Ovary (tissue), 9 donors: Measurements from ENCODE around the gene JARID2. TPM values are rescaled to one million over a fixed set of nuclear protein-coding genes. Genes with fewer than 3 reads are reported as not detected.

Source experiments
- DNase-seq, 5 donors: peaks; one replicate each; pipeline ENCODE4 v3.0.0-alpha.2; 2019 to 2020
- H3K27ac ChIP-seq, 2 donors: fragments of 200-600 bp; one replicate each; pipeline versions ENCODE4 v1.5.1 to v1.8.0; 2019 to 2022
- H3K27me3 ChIP-seq: fragments of 200-600 bp; one replicate; pipeline ENCODE4 v1.8.0; 2022
- H3K36me3 ChIP-seq: fragments of 200-600 bp; sonication (generic); one replicate; pipeline ENCODE4 v1.5.1; 2019
- H3K4me1 ChIP-seq: one replicate; pipeline ENCODE4 v1.8.1; 2013; ENCODE audit warnings: mild to moderate bottlenecking, moderate library complexity; ENCODE audit not compliant: insufficient read depth
- H3K4me3 ChIP-seq: fragments of 200-600 bp; sonication (generic); one replicate; pipeline ENCODE4 v1.5.1; 2017
- H3K9me3 ChIP-seq, 2 donors: fragments of 200-600 bp in 1 of 2; sonication (generic) in 1 of 2; one replicate each; pipeline versions ENCODE4 v1.5.1 to v1.8.1; 2013 to 2019; ENCODE audit warnings: mild to moderate bottlenecking in 1 of 2, moderate library complexity in 1 of 2
- CTCF ChIP-seq, 3 donors: fragments of 450-650 bp in 2 of 3; fragments of 200-600 bp in 1 of 3; IDR thresholded peaks; one replicate each; pipeline versions ENCODE4 v1.5.1 to v1.8.0; 2016 to 2022; ENCODE audit warnings: antibody characterized with exemption in 3 of 3, mild to moderate bottlenecking in 1 of 3
- EP300 ChIP-seq: sonication (generic); formaldehyde crosslinking; IDR thresholded peaks from one replicate; pipeline ENCODE4 v1.6.1; 2017; ENCODE audit warnings: antibody characterized with exemption
- POLR2A ChIP-seq: fragments of 450-650 bp; IDR thresholded peaks from one replicate; pipeline ENCODE4 v1.6.1; 2017; ENCODE audit warnings: antibody characterized with exemption, mild to moderate bottlenecking, moderate library complexity
- WGBS, 3 donors: extraction: QIAGEN DNeasy Blood & Tissue Kit in 1 of 3; methylation state at CpG; one replicate each; pipeline versions ENCODE4 v1.1.5 to v1.1.7; 2013 to 2017; 5-methylcytosine and 5-hydroxymethylcytosine counted together
- intact Hi-C, 4 donors: fragments of 100-400 bp; cut with DNase I; formaldehyde crosslinking; loops; one replicate each; pipeline versions ENCODE4 v1.11.0 to v1.15.1; 2022 to 2023
- polyA plus RNA-seq, 2 donors: library from polyadenylated mRNA; stranded (reverse); fragments of 200-250 nt in 1 of 2; fragments of 350-450 nt in 1 of 2; fragmentation: Illumina TruSeq in 1 of 2; extraction: RNeasy Lipid Tissue Mini Kit (QIAGEN cat#74804) in 1 of 2; gene quantifications; one replicate each; pipeline ENCODE4 v1.2.3, GENCODE V29; 2013 to 2014
- total RNA-seq, 7 donors: library from RNA; depleted of rRNA in 2 of 7; stranded (reverse); fragments of >200 nt in 2 of 7; fragmentation: NEBNext Ultra II Directional in 3 of 7; extraction: Animal tissue kit (Norgen Biotek cat#: 25700) in 3 of 7; gene quantifications; one replicate each; pipeline versions ENCODE4 v1.1.0 to v1.2.4, GENCODE V29; 2016 to 2023
- donor health status: DM: no; HTN: no; CAD: no; lungs with moderate emphysema.
- donor health status: DM: no; HTN: no; CAD: no.
- donor health status: Bipolar disorder and iron deficiency.
- donor health status: DM: yes; HTN: yes; CAD: no.
- donor health status: DM: no; HTN: no; CAD: no.
- donor health status: DM: yes; HTN: yes; CAD: no.

Gene JARID2
- total and polyA plus RNA-seq, 9 donors: 4.5 to 17.4 (median 8.7) TPM

- H3K27ac ChIP-seq: peak overlapping the region in 1 of 2 donors; percentile 91
- H3K4me1 ChIP-seq: peaks cover 1% of the 10 kb centered on the region
- no peaks in the 10 kb centered on the region for H3K9me3 ChIP-seq
- no peak for TF ChIP-seq POLR2A
- no peak for TF ChIP-seq CTCF (IDR thresholded peaks at IDR 0.05)
- WGBS, 3 donors: 0 to 1% (median 1%) methylated on average over 10 of the region's 10 CpGs
- peak overlapping the region; percentile 91 for H3K4me3 ChIP-seq
- intact Hi-C loops: loop anchor here in 2 of 4 donors (5.0 to 10.0 kb wide), 3 partner anchors 249 to 1034 kb away; no protein-coding TSS in a partner anchor
- no peak for DNase-seq
- H3K27me3 ChIP-seq: no peaks in the 10 kb centered on the region
- no peaks in the 10 kb centered on the region for H3K36me3 ChIP-seq
Observed at GRCh38 chr6:15246217-15246665, 372 bp downstream of the JARID2 start.

GRCh38 chr6:15246666-15247499 is 1.0 kb downstream of the JARID2 start:
- Histone ChIP-seq H3K9me3 (no peaks in the 10 kb centered on the region), H3K27me3 (no peaks in the 10 kb centered on the region), H3K4me1 (peaks cover 1% of the 10 kb centered on the region), H3K4me3 (peak overlapping the region; percentile 91), H3K36me3 (no peaks in the 10 kb centered on the region), H3K27ac (no peak overlapping the region)
- TF ChIP-seq CTCF (IDR thresholded peaks at IDR 0.05): no peak
- no peak for TF ChIP-seq POLR2A
- TF ChIP-seq EP300: no peak
- no peak for DNase-seq
- intact Hi-C loops: loop anchor here in 2 of 4 donors (5.0 to 10.0 kb wide), 3 partner anchors 248 to 1035 kb away; no protein-coding TSS in a partner anchor
- WGBS, 3 donors: 0 to 1% (median 1%) methylated on average over 18 of the region's 18 CpGs

- no peaks in the 10 kb centered on the region for H3K9me3 ChIP-seq
- peaks cover 1% of the 10 kb centered on the region for H3K4me1 ChIP-seq
- peak overlapping the region; percentile 91 for H3K4me3 ChIP-seq
- H3K36me3 ChIP-seq: no peaks in the 10 kb centered on the region
- no peak for TF ChIP-seq EP300
- TF ChIP-seq POLR2A: peak; percentile 10
- peak in 1 of 3 donors; percentile 25 for TF ChIP-seq CTCF (IDR thresholded peaks at IDR 0.05)
- DNase-seq: peak; percentile 44 to 73 (median 71)
- intact Hi-C loops: loop anchor here in 2 of 4 donors (5.0 to 10.0 kb wide), 3 partner anchors 247 to 1035 kb away; no protein-coding TSS in a partner anchor
- H3K27ac ChIP-seq: peak overlapping the region; percentile 88 to 93
- 0 to 1% (median 1%) methylated on average over 37 to 71 of the region's 75 CpGs for WGBS, 3 donors
- no peaks in the 10 kb centered on the region for H3K27me3 ChIP-seq
Observed at GRCh38 chr6:15247500-15248450, 1.9 kb downstream of the JARID2 start.
